PC-3 (cell line): ENCODE data around the gene DELE1. TPM values are rescaled to one million over a fixed set of nuclear protein-coding genes. Genes with fewer than 3 reads are reported as not detected.

Experiments
- ATAC-seq: fragments of 200-7000 bp; cut with Tn5 transposase; 2 replicates; pipeline ENCODE4 v1.9.1; 2020; ENCODE audit warnings: mild to moderate bottlenecking, moderate library complexity
- BruUV-seq: library from RNA; stranded (reverse); fragments of 400-500 nt; replicated peaks from 2 replicates; lab custom pipeline; 2021; lab: Mats Ljungman, UMichigan
- CTCF ChIA-PET: fragments of 300-600 bp; sonication (Branson Sonifier 250); formaldehyde crosslinking; loops from one replicate; lab custom pipeline; 2022; ENCODE audit warnings: antibody characterized with exemption; lab: Charles Lee
- POLR2A ChIA-PET: fragments of 300-600 bp; sonication (Branson Sonifier 250); formaldehyde crosslinking; loops from one replicate; lab custom pipeline; 2022; ENCODE audit warnings: antibody characterized with exemption; ENCODE audit not compliant: unreplicated experiment; lab: Charles Lee
- DNase-seq: peaks from one replicate; pipeline ENCODE4 v3.0.0-alpha.2; 2015
- H2AFZ ChIP-seq: fragments of 300-600 bp; sonication (generic); 2 replicates; pipeline ENCODE4 v1.6.0; 2016; ENCODE audit warnings: antibody characterized with exemption, low read length
- H3F3A ChIP-seq: fragments of 300-600 bp; sonication (generic); one replicate; pipeline ENCODE4 v1.6.0; 2017; ENCODE audit warnings: antibody characterized with exemption, low read length, control low read depth, mild to moderate bottlenecking; ENCODE audit not compliant: unreplicated experiment
- H3K27ac ChIP-seq: fragments of 300-600 bp; sonication (generic); 2 replicates; pipeline ENCODE4 v1.5.1; 2016; ENCODE audit warnings: mild to moderate bottlenecking, low read length
- H3K27me3 ChIP-seq: fragments of 300-600 bp; sonication (generic); 2 replicates; pipeline ENCODE4 v1.6.1; 2016; ENCODE audit warnings: low read length, mixed read lengths
- H3K36me3 ChIP-seq: fragments of 300-600 bp; sonication (generic); 2 replicates; pipeline ENCODE4 v1.6.1; 2016; ENCODE audit warnings: low read depth, mixed run types, low read length, mixed read lengths
- H3K4me1 ChIP-seq: fragments of 300-600 bp; sonication (generic); 2 replicates; pipeline ENCODE4 v1.5.1; 2016; ENCODE audit warnings: low read length; ENCODE audit not compliant: insufficient read depth
- H3K4me2 ChIP-seq: fragments of 300-600 bp; sonication (generic); 2 replicates; pipeline ENCODE4 v1.6.0; 2016; ENCODE audit warnings: low read length
- H3K4me3 ChIP-seq: fragments of 300-600 bp; sonication (generic); 2 replicates; pipeline ENCODE4 v1.5.1; 2016; ENCODE audit warnings: mild to moderate bottlenecking, low read length, mixed read lengths
- H3K79me2 ChIP-seq: fragments of 300-600 bp; sonication (generic); 2 replicates; pipeline ENCODE4 v1.6.1; 2017; ENCODE audit warnings: low read length, mixed read lengths
- H3K9ac ChIP-seq: fragments of 300-600 bp; sonication (generic); 2 replicates; pipeline ENCODE4 v1.6.0; 2016; ENCODE audit warnings: mild to moderate bottlenecking, low read length
- H3K9me2 ChIP-seq: fragments of 300-600 bp; sonication (generic); replicated peaks from 2 replicates; pipeline ENCODE4 v1.6.1; 2016; ENCODE audit warnings: mixed run types, low read length, mixed read lengths
- H3K9me3 ChIP-seq: fragments of 300-600 bp; sonication (generic); 2 replicates; pipeline ENCODE4 v1.6.1; 2016; ENCODE audit warnings: low read length, mixed read lengths
- H4K20me1 ChIP-seq: fragments of 300-600 bp; sonication (generic); 2 replicates; pipeline ENCODE4 v1.6.1; 2016; ENCODE audit warnings: low read length, mixed read lengths
- CTCF ChIP-seq: fragments of 300-600 bp; sonication (generic); conservative IDR thresholded peaks from 2 replicates; pipeline ENCODE4 v1.5.1; 2017; ENCODE audit warnings: antibody characterized with exemption, low read depth, mild to moderate bottlenecking, low read length
- EZH2 ChIP-seq: fragments of 300-600 bp; sonication (generic); IDR thresholded peaks from one replicate; pipeline ENCODE4 v1.6.1; 2017; ENCODE audit warnings: antibody characterized with exemption, mild to moderate bottlenecking, low read length; ENCODE audit not compliant: unreplicated experiment
- EZH2phosphoT487 ChIP-seq: fragments of 300-600 bp; sonication (generic); IDR thresholded peaks from 2 replicates; pipeline ENCODE4 v1.6.1; 2018; ENCODE audit warnings: mild to moderate bottlenecking, antibody characterized with exemption, low read length, borderline replicate concordance
- intact Hi-C: fragments of 100-400 bp; cut with micrococcal nuclease; formaldehyde crosslinking; loops from 2 replicates; pipeline ENCODE4 v1.9.0; 2023
- total RNA-seq: library from RNA; depleted of rRNA; stranded (reverse); fragments of >200 nt; gene quantifications from 2 replicates; pipeline ENCODE4 v1.2.3, GENCODE V29; 2014

Gene DELE1
- total RNA-seq, 1 experiment from 2014 or later = 46.6 TPM

- Histone ChIP-seq H4K20me1 (no peaks in the 10 kb centered on the region), H3K4me1 (peaks cover 7% of the 10 kb centered on the region), H3K79me2 (peaks cover 10% of the 10 kb centered on the region), H3K9me2 (no peaks in the 10 kb centered on the region), H3K9ac (no peak overlapping the region), H2AFZ (no peak overlapping the region), H3K4me3 (no peak overlapping the region), H3K36me3 (no peaks in the 10 kb centered on the region), H3K9me3 (no peaks in the 10 kb centered on the region), H3K27me3 (no peaks in the 10 kb centered on the region), H3K27ac (no peak overlapping the region), H3F3A (no peaks in the 10 kb centered on the region), H3K4me2 (no peak overlapping the region)
- ChIA-PET POLR2A (no interaction called here), CTCF (no interaction called here)
- DNase-seq (no peak), ATAC-seq (no peak)
- BruUV-seq = no TSS peak
- intact Hi-C loops = no loop called here
- TF ChIP-seq EZH2phosphoT487 (no peak), CTCF (no peak), EZH2 (no peak)
Measured at GRCh38 chr5:141965071-141965470, 41.4 kb downstream of the DELE1 start.

- BruUV-seq = no TSS peak
- intact Hi-C loops = no loop called here
Measured at GRCh38 chr5:141966275-141966962, 42.7 kb downstream of the DELE1 start.

More at GRCh38 chr5:141966275-141966962, 42.7 kb downstream of the DELE1 start:
- H3K27ac ChIP-seq = no peak overlapping the region
- no peaks in the 10 kb centered on the region for H3K9me3 ChIP-seq
- no peaks in the 10 kb centered on the region for H3K36me3 ChIP-seq
- H3K9me2 ChIP-seq = no peaks in the 10 kb centered on the region
- no peaks in the 10 kb centered on the region for H3K27me3 ChIP-seq
- POLR2A ChIA-PET = no interaction called here
- no peak overlapping the region for H2AFZ ChIP-seq
- CTCF ChIA-PET = no interaction called here
- TF ChIP-seq CTCF (no peak), EZH2phosphoT487 (no peak), EZH2 (no peak)
- no peaks in the 10 kb centered on the region for H3F3A ChIP-seq
- no peak for ATAC-seq
- H3K4me3 ChIP-seq = no peak overlapping the region
- peaks cover 14% of the 10 kb centered on the region for H3K4me1 ChIP-seq
- no peaks in the 10 kb centered on the region for H4K20me1 ChIP-seq
- peaks cover 23% of the 10 kb centered on the region for H3K79me2 ChIP-seq
- DNase-seq = no peak
- H3K4me2 ChIP-seq = no peak overlapping the region
- H3K9ac ChIP-seq = no peak overlapping the region
